HepG2 (cell line): ENCODE results near the gene RDH12. TPM values are rescaled to one million over a fixed set of nuclear protein-coding genes. Genes with fewer than 3 reads are reported as not detected.

Experiments used
- ARNT ChIP-seq: fragments of 450-650 bp; IDR thresholded peaks from 2 replicates; pipeline ENCODE4 v1.6.1; 2017
- ELF4 ChIP-seq: sonication (generic); formaldehyde crosslinking; IDR thresholded peaks from 2 replicates; pipeline ENCODE4 v1.5.0; 2020; ENCODE audit warnings: missing genetic modification reagents, mild to moderate bottlenecking, moderate library complexity, borderline replicate concordance
- HNF4G ChIP-seq, 2 experiments: sonication (generic) in 1 of 2; formaldehyde crosslinking in 1 of 2; IDR thresholded peaks; 2 replicates each; pipeline versions ENCODE4 v1.4.0 to v1.6.1; 2011 to 2020; ENCODE audit warnings: borderline replicate concordance in 2 of 2, low read depth in 2 of 2, mild to moderate bottlenecking in 2 of 2, low read length in 1 of 2, missing genetic modification reagents in 1 of 2, moderate library complexity in 1 of 2
- MYPOP ChIP-seq: sonication (generic); formaldehyde crosslinking; IDR thresholded peaks from 2 replicates; pipeline ENCODE4 v1.8.1; 2023; ENCODE audit warnings: mild to moderate bottlenecking, moderate library complexity, missing genetic modification reagents
- ONECUT2 ChIP-seq: sonication (generic); formaldehyde crosslinking; IDR thresholded peaks from 2 replicates; pipeline ENCODE4 v1.4.0; 2020; ENCODE audit warnings: missing genetic modification reagents
- PCBP2 ChIP-seq: fragments of 200-400 bp; formaldehyde crosslinking; optimal IDR thresholded peaks from 2 replicates; pipeline ENCODE3; 2018; ENCODE audit warnings: low read length, low read depth; ENCODE audit not compliant: poor library complexity, severe bottlenecking
- ZBTB26 ChIP-seq: IDR thresholded peaks from 2 replicates; pipeline ENCODE4 v1.6.1; 2016; ENCODE audit warnings: missing compliant biosample characterization, missing genetic modification reagents, borderline replicate concordance
- ZNF558 ChIP-seq: sonication (generic); formaldehyde crosslinking; IDR thresholded peaks from 2 replicates; pipeline ENCODE4 v1.9.0; 2022; ENCODE audit warnings: mild to moderate bottlenecking, missing genetic modification reagents, borderline replicate concordance
- polyA plus RNA-seq, 8 experiments: library from polyadenylated mRNA; depleted of rRNA in 3 of 8; stranded (reverse) in 7 of 8; unstranded in 1 of 8; fragments of >200 nt; fragmentation: Illumina TruSeq in 4 of 8; extraction: Trizol in 4 of 8; gene quantifications; 2 replicates each; pipeline versions ENCODE4 v1.2.1 to v1.2.3, GENCODE V29; 2011 to 2016; ENCODE audit warnings: low read depth in 4 of 8, missing spikeins in 1 of 8, mixed read lengths in 1 of 8; ENCODE audit not compliant: insufficient read depth in 1 of 8
- total RNA-seq, 5 experiments: library from RNA; depleted of rRNA; stranded (reverse); fragments of >200 nt; fragmentation: Illumina TruSeq; extraction: Trizol; gene quantifications; 2 replicates each; pipeline ENCODE4 v1.2.3, GENCODE V29; 2016; ENCODE audit warnings: low read depth in 1 of 5
- TF ChIP-seq, protein P1 (sequence below): sonication (generic); formaldehyde crosslinking; IDR thresholded peaks from 2 replicates; pipeline ENCODE4 v1.9.0; 2021; ENCODE audit warnings: mild to moderate bottlenecking, missing genetic modification reagents
- TF ChIP-seq, protein P2 (sequence below): sonication (generic); formaldehyde crosslinking; IDR thresholded peaks from 2 replicates; pipeline ENCODE4 v1.5.0; 2020; ENCODE audit warnings: mild to moderate bottlenecking, missing genetic modification reagents, moderate library complexity
- TF ChIP-seq, protein P3 (sequence below): sonication (generic); formaldehyde crosslinking; IDR thresholded peaks from 2 replicates; pipeline ENCODE4 v1.4.0; 2020; ENCODE audit warnings: missing genetic modification reagents

The RDH12 gene
- total and polyA plus RNA-seq, 2 of the 13 experiments (the other 11 are each of a cell fraction or from before 2014, with no cell fraction given) = 1.6 to 2.1 TPM

- TF ChIP-seq, protein P1, sequence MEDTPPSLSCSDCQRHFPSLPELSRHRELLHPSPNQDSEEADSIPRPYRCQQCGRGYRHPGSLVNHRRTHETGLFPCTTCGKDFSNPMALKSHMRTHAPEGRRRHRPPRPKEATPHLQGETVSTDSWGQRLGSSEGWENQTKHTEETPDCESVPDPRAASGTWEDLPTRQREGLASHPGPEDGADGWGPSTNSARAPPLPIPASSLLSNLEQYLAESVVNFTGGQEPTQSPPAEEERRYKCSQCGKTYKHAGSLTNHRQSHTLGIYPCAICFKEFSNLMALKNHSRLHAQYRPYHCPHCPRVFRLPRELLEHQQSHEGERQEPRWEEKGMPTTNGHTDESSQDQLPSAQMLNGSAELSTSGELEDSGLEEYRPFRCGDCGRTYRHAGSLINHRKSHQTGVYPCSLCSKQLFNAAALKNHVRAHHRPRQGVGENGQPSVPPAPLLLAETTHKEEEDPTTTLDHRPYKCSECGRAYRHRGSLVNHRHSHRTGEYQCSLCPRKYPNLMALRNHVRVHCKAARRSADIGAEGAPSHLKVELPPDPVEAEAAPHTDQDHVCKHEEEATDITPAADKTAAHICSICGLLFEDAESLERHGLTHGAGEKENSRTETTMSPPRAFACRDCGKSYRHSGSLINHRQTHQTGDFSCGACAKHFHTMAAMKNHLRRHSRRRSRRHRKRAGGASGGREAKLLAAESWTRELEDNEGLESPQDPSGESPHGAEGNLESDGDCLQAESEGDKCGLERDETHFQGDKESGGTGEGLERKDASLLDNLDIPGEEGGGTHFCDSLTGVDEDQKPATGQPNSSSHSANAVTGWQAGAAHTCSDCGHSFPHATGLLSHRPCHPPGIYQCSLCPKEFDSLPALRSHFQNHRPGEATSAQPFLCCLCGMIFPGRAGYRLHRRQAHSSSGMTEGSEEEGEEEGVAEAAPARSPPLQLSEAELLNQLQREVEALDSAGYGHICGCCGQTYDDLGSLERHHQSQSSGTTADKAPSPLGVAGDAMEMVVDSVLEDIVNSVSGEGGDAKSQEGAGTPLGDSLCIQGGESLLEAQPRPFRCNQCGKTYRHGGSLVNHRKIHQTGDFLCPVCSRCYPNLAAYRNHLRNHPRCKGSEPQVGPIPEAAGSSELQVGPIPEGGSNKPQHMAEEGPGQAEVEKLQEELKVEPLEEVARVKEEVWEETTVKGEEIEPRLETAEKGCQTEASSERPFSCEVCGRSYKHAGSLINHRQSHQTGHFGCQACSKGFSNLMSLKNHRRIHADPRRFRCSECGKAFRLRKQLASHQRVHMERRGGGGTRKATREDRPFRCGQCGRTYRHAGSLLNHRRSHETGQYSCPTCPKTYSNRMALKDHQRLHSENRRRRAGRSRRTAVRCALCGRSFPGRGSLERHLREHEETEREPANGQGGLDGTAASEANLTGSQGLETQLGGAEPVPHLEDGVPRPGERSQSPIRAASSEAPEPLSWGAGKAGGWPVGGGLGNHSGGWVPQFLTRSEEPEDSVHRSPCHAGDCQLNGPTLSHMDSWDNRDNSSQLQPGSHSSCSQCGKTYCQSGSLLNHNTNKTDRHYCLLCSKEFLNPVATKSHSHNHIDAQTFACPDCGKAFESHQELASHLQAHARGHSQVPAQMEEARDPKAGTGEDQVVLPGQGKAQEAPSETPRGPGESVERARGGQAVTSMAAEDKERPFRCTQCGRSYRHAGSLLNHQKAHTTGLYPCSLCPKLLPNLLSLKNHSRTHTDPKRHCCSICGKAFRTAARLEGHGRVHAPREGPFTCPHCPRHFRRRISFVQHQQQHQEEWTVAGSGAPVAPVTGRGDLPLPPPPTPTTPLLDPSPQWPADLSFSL (CRISPR knock-in tag) = no peak
- TF ChIP-seq MYPOP (CRISPR knock-in tag) (peak; percentile 65; the same call in 1 of the 2 replicates), PCBP2 (no peak), ELF4 (CRISPR knock-in tag) (no peak), ZNF558 (no peak), ZBTB26 (CRISPR knock-in tag) (0 out of 2 replicates have a peak, but pooled peaks have one; percentile 27), ONECUT2 (CRISPR knock-in tag) (no peak), ARNT (no peak), HNF4G (IDR thresholded peaks at IDR 0.05; ENCODE audit: borderline replicate concordance, low read depth, low read length) (no peak), HNF4G (CRISPR knock-in tag; IDR thresholded peaks at IDR 0.05; ENCODE audit: borderline replicate concordance, low read depth) (no peak)
- TF ChIP-seq, protein P2, sequence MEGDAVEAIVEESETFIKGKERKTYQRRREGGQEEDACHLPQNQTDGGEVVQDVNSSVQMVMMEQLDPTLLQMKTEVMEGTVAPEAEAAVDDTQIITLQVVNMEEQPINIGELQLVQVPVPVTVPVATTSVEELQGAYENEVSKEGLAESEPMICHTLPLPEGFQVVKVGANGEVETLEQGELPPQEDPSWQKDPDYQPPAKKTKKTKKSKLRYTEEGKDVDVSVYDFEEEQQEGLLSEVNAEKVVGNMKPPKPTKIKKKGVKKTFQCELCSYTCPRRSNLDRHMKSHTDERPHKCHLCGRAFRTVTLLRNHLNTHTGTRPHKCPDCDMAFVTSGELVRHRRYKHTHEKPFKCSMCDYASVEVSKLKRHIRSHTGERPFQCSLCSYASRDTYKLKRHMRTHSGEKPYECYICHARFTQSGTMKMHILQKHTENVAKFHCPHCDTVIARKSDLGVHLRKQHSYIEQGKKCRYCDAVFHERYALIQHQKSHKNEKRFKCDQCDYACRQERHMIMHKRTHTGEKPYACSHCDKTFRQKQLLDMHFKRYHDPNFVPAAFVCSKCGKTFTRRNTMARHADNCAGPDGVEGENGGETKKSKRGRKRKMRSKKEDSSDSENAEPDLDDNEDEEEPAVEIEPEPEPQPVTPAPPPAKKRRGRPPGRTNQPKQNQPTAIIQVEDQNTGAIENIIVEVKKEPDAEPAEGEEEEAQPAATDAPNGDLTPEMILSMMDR (CRISPR knock-in tag) = 0 out of 2 replicates have a peak, but pooled peaks have one; percentile 7
- TF ChIP-seq, protein P3, sequence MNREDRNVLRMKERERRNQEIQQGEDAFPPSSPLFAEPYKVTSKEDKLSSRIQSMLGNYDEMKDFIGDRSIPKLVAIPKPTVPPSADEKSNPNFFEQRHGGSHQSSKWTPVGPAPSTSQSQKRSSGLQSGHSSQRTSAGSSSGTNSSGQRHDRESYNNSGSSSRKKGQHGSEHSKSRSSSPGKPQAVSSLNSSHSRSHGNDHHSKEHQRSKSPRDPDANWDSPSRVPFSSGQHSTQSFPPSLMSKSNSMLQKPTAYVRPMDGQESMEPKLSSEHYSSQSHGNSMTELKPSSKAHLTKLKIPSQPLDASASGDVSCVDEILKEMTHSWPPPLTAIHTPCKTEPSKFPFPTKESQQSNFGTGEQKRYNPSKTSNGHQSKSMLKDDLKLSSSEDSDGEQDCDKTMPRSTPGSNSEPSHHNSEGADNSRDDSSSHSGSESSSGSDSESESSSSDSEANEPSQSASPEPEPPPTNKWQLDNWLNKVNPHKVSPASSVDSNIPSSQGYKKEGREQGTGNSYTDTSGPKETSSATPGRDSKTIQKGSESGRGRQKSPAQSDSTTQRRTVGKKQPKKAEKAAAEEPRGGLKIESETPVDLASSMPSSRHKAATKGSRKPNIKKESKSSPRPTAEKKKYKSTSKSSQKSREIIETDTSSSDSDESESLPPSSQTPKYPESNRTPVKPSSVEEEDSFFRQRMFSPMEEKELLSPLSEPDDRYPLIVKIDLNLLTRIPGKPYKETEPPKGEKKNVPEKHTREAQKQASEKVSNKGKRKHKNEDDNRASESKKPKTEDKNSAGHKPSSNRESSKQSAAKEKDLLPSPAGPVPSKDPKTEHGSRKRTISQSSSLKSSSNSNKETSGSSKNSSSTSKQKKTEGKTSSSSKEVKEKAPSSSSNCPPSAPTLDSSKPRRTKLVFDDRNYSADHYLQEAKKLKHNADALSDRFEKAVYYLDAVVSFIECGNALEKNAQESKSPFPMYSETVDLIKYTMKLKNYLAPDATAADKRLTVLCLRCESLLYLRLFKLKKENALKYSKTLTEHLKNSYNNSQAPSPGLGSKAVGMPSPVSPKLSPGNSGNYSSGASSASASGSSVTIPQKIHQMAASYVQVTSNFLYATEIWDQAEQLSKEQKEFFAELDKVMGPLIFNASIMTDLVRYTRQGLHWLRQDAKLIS (CRISPR knock-in tag) = no peak
These were observed 6.2 kb upstream of the RDH12 start, which contains the start of gene RDH11 (continued) for GRCh38 chr14:67695394-67695949.
